GM23248 (cell line): Measurements from ENCODE around the gene NPFFR1.
"Not testable (repeated sequence)": the region's sequence is repeated elsewhere in the genome, so short reads cannot be mapped to it uniquely, and the experiment has no call there.

Experiments
- EZH2 ChIP-seq: fragments of 200-600 bp; sonication (generic); IDR thresholded peaks from 2 replicates; pipeline ENCODE4 v1.6.1; 2018; ENCODE audit warnings: antibody characterized with exemption, mild to moderate bottlenecking; ENCODE audit not compliant: insufficient read depth, poor library complexity, severe bottlenecking
- EZH2phosphoT487 ChIP-seq: fragments of 200-600 bp; sonication (generic); IDR thresholded peaks from 2 replicates; pipeline ENCODE4 v1.6.1; 2018; ENCODE audit warnings: antibody characterized with exemption, moderate library complexity, mild to moderate bottlenecking, low read depth; ENCODE audit not compliant: insufficient read depth

GRCh38 chr10:70257816-70258215 is 26.0 kb downstream of the NPFFR1 start:
- not testable (repeated sequence) for TF ChIP-seq EZH2, EZH2phosphoT487
